K562 (cell line): Measurements from ENCODE around the gene FBXW9. TPM values are rescaled to one million over a fixed set of nuclear protein-coding genes. Genes with fewer than 3 reads are reported as not detected.

Experiments used
- BMI1 ChIP-seq: fragments of 150-350 bp; IDR thresholded peaks from 2 replicates; pipeline ENCODE4 v1.6.1; 2014; ENCODE audit warnings: low read length
- CBFB ChIP-seq: sonication (generic); formaldehyde crosslinking; IDR thresholded peaks from 2 replicates; pipeline ENCODE4 v1.4.0; 2020; ENCODE audit warnings: mild to moderate bottlenecking, missing genetic modification reagents
- CBX5 ChIP-seq: IDR thresholded peaks from 2 replicates; pipeline ENCODE4 v1.6.1; 2014; ENCODE audit warnings: low read depth, borderline replicate concordance
- E2F3 ChIP-seq: fragments of 250-450 bp; sonication (Bioruptor Pico); IDR thresholded peaks from 2 replicates; pipeline ENCODE4 v1.4.0; 2020; ENCODE audit warnings: mild to moderate bottlenecking
- GATAD2A ChIP-seq: fragments of 450-650 bp; IDR thresholded peaks from 2 replicates; pipeline ENCODE4 v1.6.1; 2017
- HDAC2 ChIP-seq: fragments of 450-650 bp; IDR thresholded peaks from 2 replicates; pipeline ENCODE4 v1.6.1; 2016; ENCODE audit warnings: mild to moderate bottlenecking
- HMG20A ChIP-seq: fragments of 450-650 bp; formaldehyde crosslinking; conservative IDR thresholded peaks from 2 replicates; pipeline ENCODE4 v1.4.0; 2020; ENCODE audit warnings: mild to moderate bottlenecking, mixed read lengths
- MTA2 ChIP-seq: fragments of 450-650 bp; IDR thresholded peaks from 2 replicates; pipeline ENCODE4 v1.6.1; 2016; ENCODE audit warnings: low read depth
- NFYB ChIP-seq: IDR thresholded peaks from 2 replicates; pipeline ENCODE4 v1.6.1; 2011; ENCODE audit warnings: mild to moderate bottlenecking, moderate library complexity; ENCODE audit not compliant: insufficient read length; ENCODE audit errors: extremely low read depth
- NONO ChIP-seq, 2 experiments: fragments of 200-400 bp in 1 of 2; fragments of 450-650 bp in 1 of 2; formaldehyde crosslinking in 1 of 2; IDR thresholded peaks; 2 replicates each; pipeline ENCODE4 v1.6.1; 2017; ENCODE audit warnings: low read depth in 2 of 2, mild to moderate bottlenecking in 2 of 2, moderate library complexity in 2 of 2, low read length in 1 of 2
- NR2C2 ChIP-seq, 2 experiments: fragments of 200-800 bp in 1 of 2; sonication (Bioruptor generic) in 1 of 2; sonication (generic) in 1 of 2; formaldehyde crosslinking in 1 of 2; IDR thresholded peaks; 2 replicates each; pipeline versions ENCODE4 v1.6.1 to v1.8.0; 2016 to 2022; ENCODE audit warnings: mild to moderate bottlenecking in 1 of 2, missing compliant biosample characterization in 1 of 2, missing genetic modification characterization in 1 of 2, missing genetic modification reagents in 1 of 2
- PURB ChIP-seq: sonication (generic); formaldehyde crosslinking; IDR thresholded peaks from 2 replicates; pipeline ENCODE4 v1.9.0; 2021; ENCODE audit warnings: low read depth, mild to moderate bottlenecking, missing genetic modification reagents
- SP2 ChIP-seq: IDR thresholded peaks from 2 replicates; pipeline ENCODE4 v1.6.1; 2011; ENCODE audit warnings: mild to moderate bottlenecking, low read depth, low read length, moderate library complexity; ENCODE audit not compliant: poor library complexity, severe bottlenecking; ENCODE audit errors: extremely low read depth
- SPI1 ChIP-seq: IDR thresholded peaks from 2 replicates; pipeline ENCODE4 v1.6.1; 2011; ENCODE audit warnings: low read depth, low read length, control low read depth, borderline replicate concordance
- TSC22D4 ChIP-seq: fragments of 450-650 bp; IDR thresholded peaks from 2 replicates; pipeline ENCODE4 v1.6.1; 2016; ENCODE audit warnings: missing genetic modification characterization, missing biosample characterization, control low read depth
- ZNF23 ChIP-seq: fragments of 250-450 bp; sonication (Bioruptor Pico); IDR thresholded peaks from 2 replicates; pipeline ENCODE4 v1.4.0; 2020; ENCODE audit warnings: mild to moderate bottlenecking
- ZNF551 ChIP-seq: fragments of 250-450 bp; sonication (Bioruptor Pico); IDR thresholded peaks from 2 replicates; pipeline ENCODE4 v1.5.0; 2021; ENCODE audit warnings: mild to moderate bottlenecking, moderate library complexity
- ZNF561 ChIP-seq: fragments of 450-650 bp; formaldehyde crosslinking; conservative IDR thresholded peaks from 2 replicates; pipeline ENCODE4 v1.4.0; 2020; ENCODE audit warnings: mild to moderate bottlenecking, moderate library complexity
- ZNF583 ChIP-seq: fragments of 250-450 bp; sonication (Bioruptor Pico); IDR thresholded peaks from 2 replicates; pipeline ENCODE4 v1.4.0; 2020
- ZNF780A ChIP-seq: fragments of 250-450 bp; sonication (Bioruptor Pico); IDR thresholded peaks from 2 replicates; pipeline ENCODE4 v1.5.0; 2021; ENCODE audit warnings: mild to moderate bottlenecking
- polyA plus RNA-seq, 8 experiments: library from polyadenylated mRNA; depleted of rRNA in 4 of 8; stranded (reverse) in 5 of 8; unstranded in 3 of 8; fragments of >200 nt; fragmentation: Nextera tagmentation in 2 of 8; fragmentation: Illumina TruSeq in 1 of 8; extraction: Ambion mirVana in 2 of 8; extraction: Trizol in 1 of 8; gene quantifications; 2 replicates each; pipeline versions ENCODE4 v1.2.1 to v1.2.3, GENCODE V29; 2011 to 2014; ENCODE audit warnings: inconsistent platforms in 1 of 8, missing spikeins in 1 of 8
- total RNA-seq, 7 experiments: library from RNA; depleted of rRNA in 6 of 7; stranded (reverse); fragments of >200 nt in 6 of 7; fragmentation: Illumina TruSeq in 2 of 7; extraction: Trizol in 2 of 7; gene quantifications; 2 replicates each; pipeline versions ENCODE4 v1.2.1 to v1.2.3, GENCODE V29; 2011 to 2021; ENCODE audit warnings: low replicate concordance in 1 of 7
- TF ChIP-seq, protein P1 (sequence below), 2 experiments: fragments of 450-650 bp in 1 of 2; sonication (generic) in 1 of 2; formaldehyde crosslinking; conservative IDR thresholded peaks; 2 replicates each; pipeline versions ENCODE4 v1.4.0 to v1.8.1; 2020 to 2022; ENCODE audit warnings: mild to moderate bottlenecking in 1 of 2, missing genetic modification reagents in 1 of 2
- TF ChIP-seq, protein P2 (sequence below): IDR thresholded peaks from 3 replicates; pipeline ENCODE4 v1.6.1; 2011; ENCODE audit warnings: borderline replicate concordance, mild to moderate bottlenecking; ENCODE audit not compliant: insufficient read length, insufficient read depth
- TF ChIP-seq, protein P3 (sequence below): fragments of 200-800 bp; sonication (Bioruptor generic); IDR thresholded peaks from 2 replicates; pipeline ENCODE4 v1.6.1; 2017; ENCODE audit warnings: missing genetic modification characterization, missing compliant biosample characterization
- TF ChIP-seq, protein P4 (sequence below): conservative IDR thresholded peaks from 2 replicates; pipeline ENCODE4 v1.6.1; 2011; ENCODE audit warnings: low read depth, mild to moderate bottlenecking, low read length; ENCODE audit not compliant: control insufficient read depth

FBXW9 gene
- total and polyA plus RNA-seq, 9 of the 15 experiments (the other 6 are each of a cell fraction or from before 2014, with no cell fraction given), result 0.23 to 21.7 (median 6.2) TPM

GRCh38 chr19:12696366-12697335 is at the start of gene FBXW9 (continued):
- TF ChIP-seq, protein P1, sequence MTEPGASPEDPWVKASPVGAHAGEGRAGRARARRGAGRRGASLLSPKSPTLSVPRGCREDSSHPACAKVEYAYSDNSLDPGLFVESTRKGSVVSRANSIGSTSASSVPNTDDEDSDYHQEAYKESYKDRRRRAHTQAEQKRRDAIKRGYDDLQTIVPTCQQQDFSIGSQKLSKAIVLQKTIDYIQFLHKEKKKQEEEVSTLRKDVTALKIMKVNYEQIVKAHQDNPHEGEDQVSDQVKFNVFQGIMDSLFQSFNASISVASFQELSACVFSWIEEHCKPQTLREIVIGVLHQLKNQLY (CRISPR knock-in tag; conservative IDR thresholded peaks at IDR 0.05), result no peak
- TF ChIP-seq ZNF583 (CRISPR knock-in tag) (no peak), SP2 (no peak), TSC22D4 (tag) (no peak), NR2C2 (CRISPR knock-in tag; IDR thresholded peaks at IDR 0.05) (no peak), NR2C2 (tag; IDR thresholded peaks at IDR 0.05) (no peak), SPI1 (no peak), PURB (CRISPR knock-in tag) (no peak), ZNF551 (no peak), CBFB (CRISPR knock-in tag) (no peak), E2F3 (CRISPR knock-in tag) (no peak), CBX5 (no peak), HDAC2 (peak; percentile 85), HMG20A (CRISPR knock-in tag) (no peak), MTA2 (no peak), BMI1 (peak; percentile 68; the same call in 1 of the 2 replicates), NONO (IDR thresholded peaks at IDR 0.05; ENCODE audit: low read depth in 2 of 2, low read length in 1 of 2) (no peak), NFYB (no peak), ZNF23 (CRISPR knock-in tag) (no peak), ZNF561 (CRISPR knock-in tag) (no peak), ZNF780A (CRISPR knock-in tag) (0 out of 2 replicates have a peak, but pooled peaks have one; percentile 9), GATAD2A (no peak)
- TF ChIP-seq, protein P2, sequence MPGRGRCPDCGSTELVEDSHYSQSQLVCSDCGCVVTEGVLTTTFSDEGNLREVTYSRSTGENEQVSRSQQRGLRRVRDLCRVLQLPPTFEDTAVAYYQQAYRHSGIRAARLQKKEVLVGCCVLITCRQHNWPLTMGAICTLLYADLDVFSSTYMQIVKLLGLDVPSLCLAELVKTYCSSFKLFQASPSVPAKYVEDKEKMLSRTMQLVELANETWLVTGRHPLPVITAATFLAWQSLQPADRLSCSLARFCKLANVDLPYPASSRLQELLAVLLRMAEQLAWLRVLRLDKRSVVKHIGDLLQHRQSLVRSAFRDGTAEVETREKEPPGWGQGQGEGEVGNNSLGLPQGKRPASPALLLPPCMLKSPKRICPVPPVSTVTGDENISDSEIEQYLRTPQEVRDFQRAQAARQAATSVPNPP, result no peak
- TF ChIP-seq, protein P3, sequence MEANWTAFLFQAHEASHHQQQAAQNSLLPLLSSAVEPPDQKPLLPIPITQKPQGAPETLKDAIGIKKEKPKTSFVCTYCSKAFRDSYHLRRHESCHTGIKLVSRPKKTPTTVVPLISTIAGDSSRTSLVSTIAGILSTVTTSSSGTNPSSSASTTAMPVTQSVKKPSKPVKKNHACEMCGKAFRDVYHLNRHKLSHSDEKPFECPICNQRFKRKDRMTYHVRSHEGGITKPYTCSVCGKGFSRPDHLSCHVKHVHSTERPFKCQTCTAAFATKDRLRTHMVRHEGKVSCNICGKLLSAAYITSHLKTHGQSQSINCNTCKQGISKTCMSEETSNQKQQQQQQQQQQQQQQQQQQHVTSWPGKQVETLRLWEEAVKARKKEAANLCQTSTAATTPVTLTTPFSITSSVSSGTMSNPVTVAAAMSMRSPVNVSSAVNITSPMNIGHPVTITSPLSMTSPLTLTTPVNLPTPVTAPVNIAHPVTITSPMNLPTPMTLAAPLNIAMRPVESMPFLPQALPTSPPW (CRISPR knock-in tag), result no peak
- TF ChIP-seq, protein P4, sequence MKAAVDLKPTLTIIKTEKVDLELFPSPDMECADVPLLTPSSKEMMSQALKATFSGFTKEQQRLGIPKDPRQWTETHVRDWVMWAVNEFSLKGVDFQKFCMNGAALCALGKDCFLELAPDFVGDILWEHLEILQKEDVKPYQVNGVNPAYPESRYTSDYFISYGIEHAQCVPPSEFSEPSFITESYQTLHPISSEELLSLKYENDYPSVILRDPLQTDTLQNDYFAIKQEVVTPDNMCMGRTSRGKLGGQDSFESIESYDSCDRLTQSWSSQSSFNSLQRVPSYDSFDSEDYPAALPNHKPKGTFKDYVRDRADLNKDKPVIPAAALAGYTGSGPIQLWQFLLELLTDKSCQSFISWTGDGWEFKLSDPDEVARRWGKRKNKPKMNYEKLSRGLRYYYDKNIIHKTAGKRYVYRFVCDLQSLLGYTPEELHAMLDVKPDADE, result peak; percentile 85; the same call in 1 of the 2 replicates
